Liver (tissue), 9 donors: ENCODE results near the gene SUCO. TPM values are rescaled to one million over a fixed set of nuclear protein-coding genes. Genes with fewer than 3 reads are reported as not detected.
"Not testable (repeated sequence)": the region's sequence is repeated elsewhere in the genome, so short reads cannot be mapped to it uniquely, and the experiment has no call there.

ENCODE experiments used
- DNase-seq: peaks from one replicate; pipeline ENCODE4 v3.0.0-alpha.2; 2017; ENCODE audit warnings: low spot score
- H3K27ac ChIP-seq, 2 donors: one replicate each; pipeline ENCODE4 v1.7.0; 2013; ENCODE audit warnings: inconsistent platforms in 2 of 2, low read length in 2 of 2, control low read depth in 1 of 2, low read depth in 1 of 2, mild to moderate bottlenecking in 1 of 2
- H3K27me3 ChIP-seq, 4 donors: one replicate each; pipeline versions ENCODE4 v1.6.1 to v1.7.0; 2013; ENCODE audit warnings: low read length in 3 of 4, inconsistent platforms in 1 of 4, mild to moderate bottlenecking in 1 of 4, moderate library complexity in 1 of 4; ENCODE audit not compliant: control insufficient read depth in 4 of 4, insufficient read depth in 4 of 4
- H3K36me3 ChIP-seq, 4 donors: one replicate each; pipeline versions ENCODE4 v1.6.1 to v1.7.0; 2013; ENCODE audit warnings: low read length in 3 of 4, mild to moderate bottlenecking in 3 of 4, low read depth in 1 of 4, moderate library complexity in 1 of 4; ENCODE audit not compliant: control insufficient read depth in 4 of 4, insufficient read depth in 3 of 4
- H3K4me1 ChIP-seq, 4 donors: one replicate each; pipeline versions ENCODE4 v1.6.1 to v1.7.0; 2013; ENCODE audit warnings: low read length in 3 of 4, mild to moderate bottlenecking in 3 of 4, moderate library complexity in 1 of 4; ENCODE audit not compliant: control insufficient read depth in 4 of 4, insufficient read depth in 4 of 4
- H3K4me3 ChIP-seq, 3 donors: one replicate each; pipeline versions ENCODE4 v1.6.1 to v1.7.0; 2013; ENCODE audit warnings: low read length in 3 of 3, control low read depth in 1 of 3, low read depth in 1 of 3, mild to moderate bottlenecking in 1 of 3
- H3K9ac ChIP-seq, 2 donors: one replicate each; pipeline ENCODE4 v1.7.0; 2013; ENCODE audit warnings: low read length in 2 of 2, mild to moderate bottlenecking in 2 of 2, moderate library complexity in 2 of 2, control low read depth in 1 of 2, low read depth in 1 of 2
- H3K9me3 ChIP-seq, 4 donors: one replicate each; pipeline versions ENCODE4 v1.6.1 to v1.7.0; 2013; ENCODE audit warnings: low read length in 3 of 4; ENCODE audit not compliant: control insufficient read depth in 4 of 4
- ATF3 ChIP-seq: IDR thresholded peaks from 2 replicates; pipeline ENCODE4 v1.6.1; 2016; ENCODE audit warnings: antibody characterized with exemption
- CTCF ChIP-seq: fragments of 150-350 bp; IDR thresholded peaks from 2 replicates; pipeline ENCODE4 v1.5.1; 2017; ENCODE audit warnings: improper control_type of control experiment, low read depth, low read length; ENCODE audit not compliant: missing input control
- EGR1 ChIP-seq, 2 donors: IDR thresholded peaks; 2 replicates each; pipeline ENCODE4 v1.6.1; 2016 to 2018; ENCODE audit warnings: antibody characterized with exemption in 2 of 2, low read depth in 2 of 2
- FOXA1 ChIP-seq: IDR thresholded peaks from 2 replicates; pipeline ENCODE4 v1.6.1; 2016; ENCODE audit warnings: antibody characterized with exemption
- FOXA2 ChIP-seq: IDR thresholded peaks from 2 replicates; pipeline ENCODE4 v1.6.1; 2016; ENCODE audit warnings: antibody characterized with exemption
- GABPA ChIP-seq, 2 donors: IDR thresholded peaks in 1 of 2; conservative IDR thresholded peaks in 1 of 2; 2 replicates each; pipeline ENCODE4 v1.6.1; 2016; ENCODE audit warnings: antibody characterized with exemption in 2 of 2, mild to moderate bottlenecking in 1 of 2, moderate library complexity in 1 of 2
- HNF4A ChIP-seq, 2 donors: conservative IDR thresholded peaks; 2 replicates each; pipeline ENCODE4 v1.6.1; 2016; ENCODE audit warnings: antibody characterized with exemption in 2 of 2, mild to moderate bottlenecking in 2 of 2
- HNF4G ChIP-seq: IDR thresholded peaks from 2 replicates; pipeline ENCODE4 v1.6.1; 2016; ENCODE audit warnings: antibody characterized with exemption
- JUND ChIP-seq, 2 donors: IDR thresholded peaks; 2 replicates each; pipeline ENCODE4 v1.6.1; 2016; ENCODE audit warnings: antibody characterized with exemption in 2 of 2
- MAX ChIP-seq: IDR thresholded peaks from 2 replicates; pipeline ENCODE4 v1.6.1; 2016; ENCODE audit warnings: antibody characterized with exemption
- NR2F2 ChIP-seq: IDR thresholded peaks from 2 replicates; pipeline ENCODE4 v1.6.1; 2016; ENCODE audit warnings: antibody characterized with exemption
- RAD21 ChIP-seq, 2 donors: IDR thresholded peaks; 2 replicates each; pipeline ENCODE4 v1.6.1; 2016; ENCODE audit warnings: antibody characterized with exemption in 2 of 2, mild to moderate bottlenecking in 2 of 2
- REST ChIP-seq: IDR thresholded peaks from 2 replicates; pipeline ENCODE4 v1.6.1; 2016; ENCODE audit warnings: antibody characterized with exemption, mild to moderate bottlenecking
- RXRA ChIP-seq, 2 donors: IDR thresholded peaks; 2 replicates each; pipeline ENCODE4 v1.6.1; 2017 to 2018; ENCODE audit warnings: antibody characterized with exemption in 2 of 2, mild to moderate bottlenecking in 1 of 2
- SP1 ChIP-seq: IDR thresholded peaks from 2 replicates; pipeline ENCODE4 v1.6.1; 2018; ENCODE audit warnings: antibody characterized with exemption, mild to moderate bottlenecking
- TAF1 ChIP-seq: conservative IDR thresholded peaks from 2 replicates; pipeline ENCODE4 v1.6.1; 2016; ENCODE audit warnings: antibody characterized with exemption, mild to moderate bottlenecking
- YY1 ChIP-seq: IDR thresholded peaks from 2 replicates; pipeline ENCODE4 v1.6.1; 2016; ENCODE audit warnings: antibody characterized with exemption, mild to moderate bottlenecking
- ZBTB33 ChIP-seq: IDR thresholded peaks from 2 replicates; pipeline ENCODE4 v1.6.1; 2016; ENCODE audit warnings: antibody characterized with exemption
- WGBS: extraction: QIAGEN DNeasy Blood & Tissue Kit; methylation state at CpG from one replicate; pipeline ENCODE4 v1.1.7; 2013; 5-methylcytosine and 5-hydroxymethylcytosine counted together
- polyA plus RNA-seq, 2 donors: library from polyadenylated mRNA; stranded (reverse) in 1 of 2; unstranded in 1 of 2; fragments of 200-250 nt in 1 of 2; fragments of >200 nt in 1 of 2; fragmentation: Nextera tagmentation in 1 of 2; extraction: Ambion mirVana in 1 of 2; gene quantifications; one replicate each; pipeline versions ENCODE4 v1.2.1 to v1.2.3, GENCODE V29; 2013 to 2015
- total RNA-seq, 2 donors: library from RNA; depleted of rRNA; stranded (reverse); fragments of >200 nt; gene quantifications; one replicate each; pipeline ENCODE4 v1.2.3, GENCODE V29; 2014
- donor health status: healthy.
- donor health status: healthy.
- donor health status: healthy.
- donor health status: healthy.
- donor health status: healthy.

The SUCO gene
- total and polyA plus RNA-seq, 4 donors: 2.8 to 38.1 (median 8.5) TPM

- no peaks in the 10 kb centered on the region for H3K36me3 ChIP-seq
- no peak overlapping the region for H3K27ac ChIP-seq
- no peaks in the 10 kb centered on the region for H3K27me3 ChIP-seq
- WGBS: 57% methylated on average over 3 of the region's 3 CpGs
- H3K9me3 ChIP-seq: peaks cover 0 to 11% (median 6%) of the 10 kb centered on the region in 4 donors
- H3K9ac ChIP-seq: no peak overlapping the region
- DNase-seq: no peak
- no peak overlapping the region for H3K4me3 ChIP-seq
- no peak for TF ChIP-seq NR2F2
- no peak for TF ChIP-seq GABPA (IDR thresholded peaks at IDR 0.05 in 1 of 2, conservative IDR thresholded peaks at IDR 0.05 in 1 of 2)
- TF ChIP-seq JUND (IDR thresholded peaks at IDR 0.05): no peak
- no peaks in the 10 kb centered on the region for H3K4me1 ChIP-seq
These were observed 83.7 kb downstream of the SUCO start for GRCh38 chr1:172616636-172617035.

GRCh38 chr1:172620603-172621002 is 87.7 kb downstream of the SUCO start:
- peaks cover 0 to 11% (median 6%) of the 10 kb centered on the region in 4 donors for H3K9me3 ChIP-seq
- H3K4me3 ChIP-seq, H3K27ac ChIP-seq, H3K27me3 ChIP-seq, H3K4me1 ChIP-seq, H3K9ac ChIP-seq, H3K36me3 ChIP-seq, DNase-seq: not testable (repeated sequence)
- WGBS: 93% methylated on average over 9 of the region's 9 CpGs

GRCh38 chr1:172622541-172622940 is 89.6 kb downstream of the SUCO start:
- Histone ChIP-seq H3K36me3 (no peaks in the 10 kb centered on the region), H3K9me3 (peaks cover 0 to 5% (median 4%) of the 10 kb centered on the region in 4 donors), H3K9ac (no peak overlapping the region), H3K4me3 (no peak overlapping the region), H3K27me3 (no peaks in the 10 kb centered on the region), H3K4me1 (no peaks in the 10 kb centered on the region), H3K27ac (no peak overlapping the region)
- no peak for DNase-seq
- 64% methylated on average over 3 of the region's 3 CpGs for WGBS
- no peak for TF ChIP-seq CTCF
- TF ChIP-seq HNF4A (conservative IDR thresholded peaks at IDR 0.05): no peak
- TF ChIP-seq RAD21 (IDR thresholded peaks at IDR 0.05): no peak
- no peak for TF ChIP-seq HNF4G
- TF ChIP-seq ATF3: no peak
- TF ChIP-seq ZBTB33: no peak
- TF ChIP-seq SP1: no peak
- no peak for TF ChIP-seq EGR1 (IDR thresholded peaks at IDR 0.05; ENCODE audit: low read depth in 2 of 2)
- no peak for TF ChIP-seq FOXA1
- no peak for TF ChIP-seq JUND (IDR thresholded peaks at IDR 0.05)
- no peak for TF ChIP-seq MAX
- TF ChIP-seq REST: no peak
- TF ChIP-seq TAF1: no peak
- no peak for TF ChIP-seq GABPA (IDR thresholded peaks at IDR 0.05 in 1 of 2, conservative IDR thresholded peaks at IDR 0.05 in 1 of 2)
- no peak for TF ChIP-seq YY1
- no peak for TF ChIP-seq NR2F2
- TF ChIP-seq RXRA (IDR thresholded peaks at IDR 0.05): no peak
- TF ChIP-seq FOXA2: no peak
